Left lung (tissue), 10 donors: Measurements from ENCODE around the gene EZH1. TPM values are rescaled to one million over a fixed set of nuclear protein-coding genes. Genes with fewer than 3 reads are reported as not detected.

Experiments
- ATAC-seq: fragments of 200-7000 bp; cut with Tn5 transposase; one replicate; pipeline ENCODE4 v1.9.1; 2020; ENCODE audit warnings: moderate library complexity
- DNase-seq, 4 donors: peaks; one replicate each; pipeline ENCODE4 v3.0.0-alpha.2; 2013 to 2020
- H3K27ac ChIP-seq, 2 donors: fragments of 200-600 bp; sonication (generic) in 1 of 2; one replicate each; pipeline versions ENCODE4 v1.5.0 to v1.8.0; 2020 to 2021
- H3K27me3 ChIP-seq, 2 donors: fragments of 200-600 bp; sonication (generic) in 1 of 2; one replicate each; pipeline versions ENCODE4 v1.5.0 to v1.8.0; 2020 to 2021
- H3K36me3 ChIP-seq, 2 donors: fragments of 200-600 bp; sonication (generic) in 1 of 2; one replicate each; pipeline versions ENCODE4 v1.5.0 to v1.8.0; 2020 to 2021
- H3K4me1 ChIP-seq, 2 donors: fragments of 200-600 bp; one replicate each; pipeline ENCODE4 v1.8.0; 2021
- H3K4me3 ChIP-seq, 2 donors: fragments of 200-600 bp; sonication (generic) in 1 of 2; one replicate each; pipeline versions ENCODE4 v1.5.0 to v1.8.0; 2020 to 2021; ENCODE audit warnings: mild to moderate bottlenecking in 1 of 2
- H3K9me3 ChIP-seq, 2 donors: fragments of 200-600 bp; sonication (generic) in 1 of 2; one replicate each; pipeline versions ENCODE4 v1.5.0 to v1.8.0; 2020 to 2021
- CTCF ChIP-seq, 2 donors: fragments of 200-600 bp; sonication (generic) in 1 of 2; IDR thresholded peaks; one replicate each; pipeline versions ENCODE4 v1.5.0 to v1.8.0; 2021; ENCODE audit warnings: antibody characterized with exemption in 2 of 2
- intact Hi-C, 2 donors: fragments of 100-400 bp; cut with DNase I; formaldehyde crosslinking; loops; one replicate each; pipeline versions ENCODE4 v1.11.2 to v1.14.2; 2022
- microRNA-seq, 2 donors: library from miRNA; unstranded; fragments of <30 nt; microRNA quantifications; one replicate each; pipeline ENCODE4, GENCODE V29; 2019
- polyA plus RNA-seq, 6 donors: library from polyadenylated mRNA; unstranded; fragments of 120-200 nt; gene quantifications; one replicate each; pipeline ENCODE4 v1.2.1, GENCODE V29; 2013; ENCODE audit not compliant: insufficient read length in 6 of 6
- total RNA-seq, 2 donors: library from RNA; stranded (reverse); fragmentation: NEBNext Ultra II Directional; extraction: Animal tissue kit (Norgen Biotek cat#: 25700); gene quantifications; one replicate each; pipeline ENCODE4 v1.2.1, GENCODE V29; 2021
- donor health status: DM: no; HTN: yes; CAD: no.
- donor health status: DM: no; HTN: no; CAD: no.

The EZH1 gene
- total and polyA plus RNA-seq, 8 donors = 31.5 to 45.9 (median 36.8) TPM

DNA sequence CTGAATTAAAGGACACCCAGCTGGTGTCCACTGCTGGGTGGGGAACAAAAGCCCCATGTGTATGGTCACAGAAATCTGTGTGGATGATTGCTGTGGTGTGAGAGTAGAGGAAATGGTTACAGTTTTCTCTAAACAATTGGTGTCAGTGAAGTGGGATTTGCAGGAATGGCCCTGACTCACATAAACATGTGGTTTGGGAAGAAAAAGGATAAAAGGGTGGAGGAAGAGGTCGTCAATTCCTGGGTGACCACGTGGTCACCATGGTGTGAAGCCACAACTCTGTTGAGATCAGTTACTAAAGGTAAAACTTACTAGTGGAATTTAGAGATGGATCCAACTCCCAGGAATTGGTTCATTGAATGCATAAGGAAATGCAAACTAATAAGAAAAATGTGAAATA is 89.3 kb downstream of the EZH1 start:
- no peaks in the 10 kb centered on the region for H3K36me3 ChIP-seq
- H3K4me1 ChIP-seq = peaks cover 0 to 17% of the 10 kb centered on the region in 2 donors
- DNase-seq (no peak), ATAC-seq (no peak)
- no peak overlapping the region for H3K27ac ChIP-seq
- H3K9me3 ChIP-seq = no peaks in the 10 kb centered on the region
- peaks cover 0 to 14% of the 10 kb centered on the region in 2 donors for H3K27me3 ChIP-seq
- H3K4me3 ChIP-seq = no peak overlapping the region
- TF ChIP-seq CTCF (IDR thresholded peaks at IDR 0.05) = no peak
- intact Hi-C loops = no loop called here

GRCh38 chr17:42653179-42654124 is 91.4 kb downstream of the EZH1 start:
- Histone ChIP-seq H3K36me3 (no peaks in the 10 kb centered on the region), H3K4me1 (peaks cover 0 to 5% of the 10 kb centered on the region in 2 donors), H3K27me3 (peaks cover 0 to 14% of the 10 kb centered on the region in 2 donors), H3K4me3 (peak overlapping the region; percentile 10 to 26), H3K27ac (peak overlapping the region; percentile 34 to 79), H3K9me3 (no peaks in the 10 kb centered on the region)
- peak in 3 of 4 donors; percentile 60 to 90 (median 79) for DNase-seq
- no peak for TF ChIP-seq CTCF (IDR thresholded peaks at IDR 0.05)
- ATAC-seq = peak; percentile 82
- intact Hi-C loops = no loop called here

- ATAC-seq (no peak), DNase-seq (no peak)
- Histone ChIP-seq H3K36me3 (no peaks in the 10 kb centered on the region), H3K27ac (no peak overlapping the region), H3K9me3 (no peaks in the 10 kb centered on the region), H3K4me3 (no peak overlapping the region), H3K27me3 (peaks cover 0 to 14% of the 10 kb centered on the region in 2 donors), H3K4me1 (peaks cover 0 to 4% of the 10 kb centered on the region in 2 donors)
- intact Hi-C loops = no loop called here
- TF ChIP-seq CTCF (IDR thresholded peaks at IDR 0.05) = no peak
Observed at GRCh38 chr17:42651392-42651791, 93.4 kb downstream of the EZH1 start.

Small RNAs within 50 kb of the gene (microRNA-seq; reads per million reads assigned to microRNA genes)
- 0.50 to 1.2 reads per million in 2 donors for gene MIR6780A

Other genes starting within 250 kb of the EZH1 start
- gene NAGLU, start 208.8 kb downstream of the EZH1 start, total RNA-seq = 10 to 100 TPM; 41.5 to 56.2 TPM
- 10 to 100 TPM; 10.3 to 19.2 (median 12.8) TPM for gene NAGLU, start 208.8 kb downstream of the EZH1 start, polyA plus RNA-seq
- 1 to 10 TPM; 1.2 to 1.7 TPM for gene HSD17B1, start 192.1 kb downstream of the EZH1 start, total RNA-seq
- gene HSD17B1, start 192.1 kb downstream of the EZH1 start, polyA plus RNA-seq = 1 to 10 TPM; 3.6 to 5.8 (median 4.6) TPM
- 100 to 1,000 TPM in 1 of 2 donors, 10 to 100 TPM in 1; 66.5 to 116 TPM for gene COASY, start 182.9 kb downstream of the EZH1 start, total RNA-seq
- gene COASY, start 182.9 kb downstream of the EZH1 start, polyA plus RNA-seq = 10 to 100 TPM; 41.1 to 43.9 (median 42.6) TPM
- gene MLX, start 177.9 kb downstream of the EZH1 start, total RNA-seq = 10 to 100 TPM; 56.3 to 73.7 TPM
- gene MLX, start 177.9 kb downstream of the EZH1 start, polyA plus RNA-seq = 10 to 100 TPM; 34.4 to 46.3 (median 40.5) TPM
- gene PSMC3IP, start 167.3 kb downstream of the EZH1 start, total RNA-seq = 1 to 10 TPM; 6.5 to 7.7 TPM
- gene PSMC3IP, start 167.3 kb downstream of the EZH1 start, polyA plus RNA-seq = 10 to 100 TPM; 15.9 to 21.4 (median 19.3) TPM
- gene RETREG3, start 135.7 kb downstream of the EZH1 start, total RNA-seq = 10 to 100 TPM; 59.9 to 75.5 TPM
- 10 to 100 TPM; 50.6 to 67.2 (median 59.9) TPM for gene RETREG3, start 135.7 kb downstream of the EZH1 start, polyA plus RNA-seq
- gene TUBG1, start 135.4 kb downstream of the EZH1 start, total RNA-seq = 10 to 100 TPM; 42.6 to 63.2 TPM
- gene TUBG1, start 135.4 kb downstream of the EZH1 start, polyA plus RNA-seq = 10 to 100 TPM; 31.5 to 42.4 (median 37.2) TPM
- 10 to 100 TPM; 13.1 to 19.5 TPM for gene TUBG2, start 85.8 kb downstream of the EZH1 start, total RNA-seq
- 10 to 100 TPM; 25.3 to 40.2 (median 32.5) TPM for gene TUBG2, start 85.8 kb downstream of the EZH1 start, polyA plus RNA-seq
- gene PLEKHH3, start 68.0 kb downstream of the EZH1 start, total RNA-seq = 10 to 100 TPM; 22.5 to 34.2 TPM
- 10 to 100 TPM; 28.2 to 55.5 (median 36.3) TPM for gene PLEKHH3, start 68.0 kb downstream of the EZH1 start, polyA plus RNA-seq
- 1 to 10 TPM in 1 of 2 donors, under 1 TPM in 1; 0.55 to 1.2 TPM for gene CCR10, start 63.2 kb downstream of the EZH1 start, total RNA-seq
- 1 to 10 TPM; 1.1 to 2.0 (median 1.6) TPM for gene CCR10, start 63.2 kb downstream of the EZH1 start, polyA plus RNA-seq
- gene CNTNAP1, start 62.5 kb downstream of the EZH1 start, total RNA-seq = 10 to 100 TPM; 11.7 to 15.1 TPM
- gene CNTNAP1, start 62.5 kb downstream of the EZH1 start, polyA plus RNA-seq = 10 to 100 TPM in 3 of 6 donors, 1 to 10 TPM in 3; 7.3 to 15.6 (median 10.3) TPM
- gene RAMP2, start 16.2 kb upstream of the EZH1 start, total RNA-seq = 10 to 100 TPM; 76.1 to 95.4 TPM
- 100 to 1,000 TPM; 153 to 213 (median 182) TPM for gene RAMP2, start 16.2 kb upstream of the EZH1 start, polyA plus RNA-seq
- gene VPS25, start 28.4 kb upstream of the EZH1 start, total RNA-seq = 10 to 100 TPM; 54.8 to 55.3 TPM
- gene VPS25, start 28.4 kb upstream of the EZH1 start, polyA plus RNA-seq = 10 to 100 TPM; 62.1 to 72.7 (median 69.0) TPM
- under 1 TPM in 1 of 2 donors, not detected in 1; 0.21 TPM for gene WNK4, start 35.6 kb upstream of the EZH1 start, total RNA-seq
- 1 to 10 TPM in 5 of 6 donors, under 1 TPM in 1; 0.60 to 2.5 (median 1.9) TPM for gene WNK4, start 35.6 kb upstream of the EZH1 start, polyA plus RNA-seq
- gene COA3, start 53.7 kb upstream of the EZH1 start, total RNA-seq = 10 to 100 TPM; 59.1 to 83.1 TPM
- 10 to 100 TPM; 87.2 to 96.2 (median 91.4) TPM for gene COA3, start 53.7 kb upstream of the EZH1 start, polyA plus RNA-seq
- 1 to 10 TPM in 1 of 2 donors, not detected in 1; 1.5 TPM for gene CNTD1, start 53.8 kb upstream of the EZH1 start, total RNA-seq
- gene CNTD1, start 53.8 kb upstream of the EZH1 start, polyA plus RNA-seq = 1 to 10 TPM; 1.8 to 3.4 (median 2.6) TPM
- 10 to 100 TPM; 63.8 to 82.6 TPM for gene BECN1, start 79.2 kb upstream of the EZH1 start, total RNA-seq
- 10 to 100 TPM; 65.0 to 77.0 (median 69.8) TPM for gene BECN1, start 79.2 kb upstream of the EZH1 start, polyA plus RNA-seq
- gene PSME3, start 88.4 kb upstream of the EZH1 start, total RNA-seq = 100 to 1,000 TPM in 1 of 2 donors, 10 to 100 TPM in 1; 95.7 to 131 TPM
- gene PSME3, start 88.4 kb upstream of the EZH1 start, polyA plus RNA-seq = 10 to 100 TPM; 66.2 to 92.9 (median 78.0) TPM
- gene AOC2, start 99.5 kb upstream of the EZH1 start, total RNA-seq = 1 to 10 TPM; 2.1 to 2.6 TPM
- gene AOC2, start 99.5 kb upstream of the EZH1 start, polyA plus RNA-seq = 1 to 10 TPM; 1.7 to 3.1 (median 2.7) TPM
- 100 to 1,000 TPM in 1 of 2 donors, 10 to 100 TPM in 1; 56.6 to 155 TPM for gene AOC3, start 106.2 kb upstream of the EZH1 start, total RNA-seq
- 100 to 1,000 TPM; 149 to 186 (median 159) TPM for gene AOC3, start 106.2 kb upstream of the EZH1 start, polyA plus RNA-seq
- not detected for gene G6PC1, start 155.8 kb upstream of the EZH1 start, total RNA-seq
- gene G6PC1, start 155.8 kb upstream of the EZH1 start, polyA plus RNA-seq = under 1 TPM in 3 of 6 donors, not detected in 3; 0.06 to 0.17 (median 0.10) TPM
- 10 to 100 TPM; 27.5 to 34.7 TPM for gene AARSD1, start 219.4 kb upstream of the EZH1 start, total RNA-seq
- gene AARSD1, start 219.4 kb upstream of the EZH1 start, polyA plus RNA-seq = 10 to 100 TPM; 66.9 to 91.8 (median 73.2) TPM
- gene PTGES3L, start 235.0 kb upstream of the EZH1 start, total RNA-seq = under 1 TPM; 0.26 to 0.65 TPM
- 1 to 10 TPM; 1.7 to 3.6 (median 2.3) TPM for gene PTGES3L, start 235.0 kb upstream of the EZH1 start, polyA plus RNA-seq
- 10 to 100 TPM; 14.9 to 16.9 TPM for gene RUNDC1, start 235.5 kb upstream of the EZH1 start, total RNA-seq
- 10 to 100 TPM; 10.3 to 13.4 (median 12.1) TPM for gene RUNDC1, start 235.5 kb upstream of the EZH1 start, polyA plus RNA-seq